Prostate gland (tissue), 2 donors: ENCODE data around the gene NR1I3.

Experiments
- POLR2A ChIP-seq: fragments of 450-650 bp; IDR thresholded peaks from one replicate; pipeline ENCODE4 v1.6.1; 2016; ENCODE audit warnings: antibody characterized with exemption, mild to moderate bottlenecking
- POLR2AphosphoS5 ChIP-seq: sonication (generic); formaldehyde crosslinking; IDR thresholded peaks from one replicate; pipeline ENCODE4 v1.6.1; 2017; ENCODE audit warnings: antibody characterized with exemption
- TF ChIP-seq, protein P1 (sequence below), 4 experiments: fragments of 200-600 bp in 2 of 4; fragments of 450-650 bp in 2 of 4; sonication (generic) in 2 of 4; IDR thresholded peaks; 1 replicate in 3 of 4; 2 replicates in 1 of 4; pipeline ENCODE4 v1.5.1; 2016 to 2019; ENCODE audit warnings: antibody characterized with exemption in 4 of 4, mild to moderate bottlenecking in 2 of 4, moderate library complexity in 2 of 4

DNA sequence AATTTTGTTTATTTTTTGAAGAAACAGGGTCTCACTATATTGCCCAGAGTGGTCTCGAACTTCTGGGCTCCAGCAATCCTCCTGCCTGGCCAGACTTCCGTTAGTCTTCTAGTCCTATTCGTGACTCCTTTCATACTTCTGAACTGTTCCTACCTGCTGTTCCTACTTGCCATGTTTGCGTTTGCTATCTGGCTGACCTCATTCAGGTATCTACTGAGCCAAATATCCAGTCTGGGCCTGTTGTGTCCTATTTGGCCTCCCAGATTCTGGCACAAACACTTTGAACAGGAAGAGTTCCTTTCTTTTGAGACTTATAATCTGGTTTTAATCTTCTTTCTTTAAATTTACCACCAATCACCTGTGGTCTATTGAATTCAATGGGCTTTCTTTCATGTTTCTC is 6.9 kb upstream of the NR1I3 start:
- TF ChIP-seq, protein P1, sequence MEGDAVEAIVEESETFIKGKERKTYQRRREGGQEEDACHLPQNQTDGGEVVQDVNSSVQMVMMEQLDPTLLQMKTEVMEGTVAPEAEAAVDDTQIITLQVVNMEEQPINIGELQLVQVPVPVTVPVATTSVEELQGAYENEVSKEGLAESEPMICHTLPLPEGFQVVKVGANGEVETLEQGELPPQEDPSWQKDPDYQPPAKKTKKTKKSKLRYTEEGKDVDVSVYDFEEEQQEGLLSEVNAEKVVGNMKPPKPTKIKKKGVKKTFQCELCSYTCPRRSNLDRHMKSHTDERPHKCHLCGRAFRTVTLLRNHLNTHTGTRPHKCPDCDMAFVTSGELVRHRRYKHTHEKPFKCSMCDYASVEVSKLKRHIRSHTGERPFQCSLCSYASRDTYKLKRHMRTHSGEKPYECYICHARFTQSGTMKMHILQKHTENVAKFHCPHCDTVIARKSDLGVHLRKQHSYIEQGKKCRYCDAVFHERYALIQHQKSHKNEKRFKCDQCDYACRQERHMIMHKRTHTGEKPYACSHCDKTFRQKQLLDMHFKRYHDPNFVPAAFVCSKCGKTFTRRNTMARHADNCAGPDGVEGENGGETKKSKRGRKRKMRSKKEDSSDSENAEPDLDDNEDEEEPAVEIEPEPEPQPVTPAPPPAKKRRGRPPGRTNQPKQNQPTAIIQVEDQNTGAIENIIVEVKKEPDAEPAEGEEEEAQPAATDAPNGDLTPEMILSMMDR (IDR thresholded peaks at IDR 0.05) = no peak
- TF ChIP-seq POLR2A (no peak), POLR2AphosphoS5 (peak; percentile 72)
